GM18907 (cell line): Measurements from ENCODE around the gene WDR81.
"Not testable (repeated sequence)": the region's sequence is repeated elsewhere in the genome, so short reads cannot be mapped to it uniquely, and the experiment has no call there.

Experiments used
- ATAC-seq: cut with Tn5 transposase; IDR thresholded peaks from one replicate; pipeline ENCODE4 v1.9.1; 2021; ENCODE audit warnings: mild to moderate bottlenecking, moderate library complexity; ENCODE audit not compliant: unreplicated experiment

The WDR81 gene

DNA sequence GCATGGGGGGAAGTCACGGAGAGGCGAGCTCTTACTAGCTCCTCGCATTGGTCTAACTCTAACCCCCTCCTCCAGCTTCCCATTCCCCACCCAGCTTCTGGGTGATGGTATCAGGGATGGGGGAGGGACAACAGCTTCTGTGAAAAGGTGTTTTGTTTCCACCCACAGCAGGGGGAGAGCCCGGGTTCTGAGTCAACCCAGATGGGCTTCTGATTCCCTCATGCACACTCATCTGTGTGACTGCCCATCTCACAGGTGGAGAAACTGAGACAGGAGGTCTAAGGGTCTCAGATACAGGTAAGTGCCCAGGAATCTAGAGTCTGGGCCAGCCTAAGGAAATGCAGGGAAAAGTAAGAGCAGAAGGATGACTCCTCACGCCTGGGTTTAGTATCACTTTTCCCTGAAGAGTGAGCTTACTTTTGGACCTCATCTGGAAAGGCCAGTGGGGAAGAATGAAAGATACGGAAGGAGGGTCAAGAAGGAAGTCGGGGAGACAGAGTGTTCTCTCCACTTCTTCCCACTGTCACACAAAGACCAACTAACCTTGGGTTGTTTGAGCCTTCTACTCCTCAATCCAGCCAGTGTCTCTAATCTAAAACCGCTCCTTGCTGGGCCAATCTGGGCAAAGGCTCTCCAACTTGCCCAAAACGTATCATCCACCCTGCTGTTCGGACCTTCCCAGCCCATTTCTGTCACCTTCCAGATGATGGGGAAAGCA, 11.2 kb upstream of the WDR81 start:
- no peak for ATAC-seq

- ATAC-seq = no peak
These were observed 10.6 kb upstream of the WDR81 start for GRCh38 chr17:1713878-1714426.

GRCh38 chr17:1714427-1714979, 10.0 kb upstream of the WDR81 start:
- no peak for ATAC-seq

- ATAC-seq = no peak
These were observed 9.3 kb upstream of the WDR81 start for GRCh38 chr17:1714980-1715802.

DNA sequence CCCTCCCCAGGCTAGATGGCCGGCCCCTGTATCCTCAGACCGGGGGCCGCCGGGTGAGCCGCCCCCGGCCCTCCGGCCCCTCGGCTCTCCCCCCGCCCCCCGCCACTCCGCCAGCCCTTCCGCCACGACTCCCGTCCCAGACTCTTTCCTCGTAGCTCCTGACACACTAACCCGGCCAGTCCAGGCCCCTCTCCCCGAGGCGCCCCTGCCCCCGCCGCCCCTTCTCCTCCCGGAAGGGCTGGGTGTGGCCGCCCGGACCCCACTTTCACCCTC, 8.8 kb upstream of the WDR81 start:
- ATAC-seq = no peak

DNA sequence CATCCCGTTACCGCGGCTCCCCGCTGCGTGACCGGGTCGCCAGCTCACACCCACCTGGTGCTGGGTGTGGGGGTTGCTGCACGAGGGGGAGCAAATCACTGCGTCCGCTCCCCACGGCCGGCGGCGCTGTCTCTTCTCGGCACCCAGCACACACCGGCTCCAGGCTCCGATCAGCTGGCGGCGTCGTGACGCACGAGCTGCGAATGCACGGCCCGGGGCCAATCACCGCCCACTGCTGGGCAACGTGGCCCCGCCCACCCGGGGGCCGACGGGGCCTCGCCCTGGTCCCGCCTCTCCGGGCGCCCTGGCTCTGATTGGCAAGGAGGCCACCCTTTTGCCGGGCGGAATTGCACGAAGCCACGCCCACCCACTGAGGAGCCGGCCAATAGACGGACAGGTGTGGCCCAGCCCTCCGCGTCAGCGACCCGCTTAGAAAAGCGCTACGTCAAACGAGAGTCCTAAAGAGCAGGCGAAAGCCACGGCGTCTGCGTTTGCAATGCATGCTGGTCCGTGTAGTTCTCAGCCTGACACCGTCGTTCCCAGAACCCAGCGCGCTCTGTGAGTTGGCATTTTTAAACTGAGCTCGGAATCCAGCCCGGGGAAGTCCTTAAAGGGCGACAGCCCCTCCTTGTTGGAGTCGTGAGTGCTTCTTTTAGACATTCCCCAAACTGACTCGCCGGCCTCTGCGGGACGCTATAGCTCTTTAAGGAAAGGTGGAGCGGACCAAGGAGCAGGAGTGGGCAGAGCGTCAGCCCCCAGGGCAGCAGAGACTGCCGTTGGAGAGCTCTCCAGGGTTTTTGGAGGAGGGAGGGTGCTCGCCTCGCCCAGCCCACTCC, 8.2 kb upstream of the WDR81 start:
- ATAC-seq = peak; percentile 73

DNA sequence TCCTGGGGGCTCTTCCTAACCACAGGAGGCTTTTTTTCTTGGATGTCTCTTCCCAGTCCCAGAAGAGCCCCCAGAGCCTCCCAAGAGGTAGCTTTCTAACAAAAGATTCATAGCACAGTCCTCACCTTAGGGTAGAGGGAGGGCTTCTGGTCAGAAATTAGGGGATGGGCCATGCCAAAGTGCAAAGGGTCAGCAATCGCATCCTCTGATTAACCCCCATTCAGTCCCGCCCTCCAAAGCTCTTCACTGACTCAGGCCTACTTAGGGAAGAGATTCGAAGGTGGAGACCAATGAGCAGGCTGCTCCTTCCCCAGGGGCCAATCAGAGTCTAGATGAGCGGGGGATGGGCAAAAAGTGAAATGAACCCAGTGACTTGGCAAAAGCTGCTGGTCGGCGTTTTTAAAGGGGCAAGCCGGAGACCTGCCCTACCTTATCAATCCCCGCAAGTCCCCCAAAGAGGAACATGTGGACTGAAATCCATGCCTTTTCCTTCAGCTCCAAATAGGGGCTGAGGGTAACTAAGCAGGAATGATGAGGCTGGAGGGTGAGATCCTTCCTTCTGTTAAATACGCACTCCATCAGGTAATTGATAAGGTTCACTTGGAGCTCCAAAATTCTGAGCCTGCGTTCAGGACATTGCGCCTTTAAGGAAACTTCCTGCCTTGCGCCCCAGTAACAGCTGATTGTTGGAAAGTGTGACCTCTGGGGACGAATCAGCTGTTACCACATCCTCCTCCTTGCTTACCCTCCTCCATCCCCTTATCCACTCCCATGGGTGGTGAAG, 7.4 kb upstream of the WDR81 start:
- ATAC-seq = peak; percentile 57

DNA sequence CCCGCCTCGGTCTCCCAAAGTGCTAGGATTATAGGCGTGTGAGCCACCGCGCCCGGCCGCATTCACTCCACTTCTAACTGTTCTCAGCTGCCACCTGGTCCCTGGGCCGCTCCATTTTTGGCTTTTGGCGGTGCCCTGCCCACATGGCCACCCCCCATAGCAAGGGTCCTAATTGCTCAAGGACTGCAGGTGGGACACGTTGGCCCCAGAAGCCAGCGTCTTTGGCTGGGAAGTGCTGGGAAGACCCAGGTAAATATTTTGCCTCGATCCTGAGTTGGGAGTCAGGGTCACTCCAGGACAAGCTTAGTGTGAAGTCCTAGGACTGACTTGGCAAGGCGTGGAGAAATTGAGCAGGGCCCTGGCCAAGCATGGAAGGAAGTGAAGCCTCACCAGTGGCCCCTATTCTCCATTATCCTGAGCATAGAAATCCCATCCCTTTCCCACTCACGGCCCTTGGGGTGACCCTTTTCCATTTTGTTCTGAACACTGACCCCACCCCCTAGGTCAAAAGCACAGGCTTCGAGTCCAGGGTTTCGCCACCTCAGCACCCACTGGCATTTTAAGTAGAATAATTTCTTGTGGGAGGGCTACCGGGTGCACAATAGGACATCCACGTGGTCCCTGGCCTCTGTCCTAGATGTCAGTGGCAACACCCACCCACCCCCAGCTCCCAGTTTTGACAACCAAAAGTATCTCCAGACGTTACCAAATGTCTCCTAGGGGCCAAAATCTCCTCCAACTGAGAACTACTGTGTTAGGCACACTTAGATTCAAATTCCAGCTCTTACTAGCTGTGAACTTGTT, 5.9 kb upstream of the WDR81 start:
- ATAC-seq = no peak

GRCh38 chr17:1720856-1721386, 3.6 kb upstream of the WDR81 start:
- ATAC-seq = no peak

DNA sequence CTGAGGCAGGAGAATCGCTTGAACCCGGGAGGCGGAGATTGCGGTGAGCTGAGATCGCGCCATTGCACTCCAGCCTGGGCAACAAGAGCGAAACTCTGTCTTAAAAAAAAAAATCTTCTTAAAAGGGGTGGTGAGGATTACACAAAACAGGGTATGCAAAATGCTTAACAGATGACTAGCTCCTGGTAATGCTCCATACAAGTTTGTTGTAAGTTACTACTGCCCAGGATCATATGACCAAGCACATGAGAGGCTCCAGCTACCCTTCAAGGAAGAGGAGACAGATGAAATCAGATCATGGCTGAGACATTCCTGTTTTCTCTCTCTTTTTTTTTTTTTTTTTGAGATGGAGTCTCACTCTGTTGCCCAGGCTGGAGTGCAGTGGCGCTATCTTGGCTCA, 2.5 kb upstream of the WDR81 start:
- ATAC-seq = not testable (repeated sequence)

GRCh38 chr17:1724869-1725641, 551 bp downstream of the WDR81 start:
- ATAC-seq = peak; percentile 25

DNA sequence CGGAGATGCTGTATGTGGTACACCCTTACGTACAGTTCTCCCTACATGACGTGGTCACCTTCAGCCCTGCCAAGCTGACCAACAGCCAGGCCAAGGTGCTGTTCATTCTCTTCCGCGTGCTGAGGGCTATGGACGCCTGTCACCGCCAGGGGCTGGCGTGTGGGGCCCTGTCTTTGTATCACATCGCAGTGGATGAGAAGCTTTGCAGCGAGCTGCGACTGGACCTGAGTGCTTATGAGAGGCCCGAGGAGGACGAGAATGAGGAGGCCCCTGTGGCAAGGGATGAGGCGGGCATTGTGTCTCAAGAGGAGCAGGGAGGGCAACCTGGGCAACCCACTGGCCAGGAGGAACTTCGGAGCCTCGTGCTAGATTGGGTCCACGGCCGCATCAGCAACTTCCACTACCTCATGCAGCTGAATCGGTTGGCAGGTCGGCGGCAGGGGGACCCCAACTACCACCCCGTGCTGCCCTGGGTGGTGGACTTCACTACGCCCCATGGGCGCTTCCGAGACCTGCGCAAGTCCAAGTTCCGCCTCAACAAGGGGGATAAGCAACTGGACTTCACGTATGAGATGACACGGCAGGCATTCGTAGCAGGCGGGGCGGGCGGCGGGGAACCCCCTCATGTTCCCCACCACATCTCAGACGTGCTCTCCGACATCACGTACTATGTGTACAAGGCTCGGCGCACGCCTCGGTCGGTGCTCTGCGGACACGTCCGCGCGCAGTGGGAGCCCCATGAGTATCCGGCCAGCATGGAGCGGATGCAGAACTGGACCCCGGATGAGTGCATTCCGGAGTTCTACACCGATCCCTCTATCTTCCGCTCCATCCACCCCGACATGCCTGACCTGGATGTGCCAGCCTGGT, 1.4 kb downstream of the WDR81 start:
- ATAC-seq = no peak

DNA sequence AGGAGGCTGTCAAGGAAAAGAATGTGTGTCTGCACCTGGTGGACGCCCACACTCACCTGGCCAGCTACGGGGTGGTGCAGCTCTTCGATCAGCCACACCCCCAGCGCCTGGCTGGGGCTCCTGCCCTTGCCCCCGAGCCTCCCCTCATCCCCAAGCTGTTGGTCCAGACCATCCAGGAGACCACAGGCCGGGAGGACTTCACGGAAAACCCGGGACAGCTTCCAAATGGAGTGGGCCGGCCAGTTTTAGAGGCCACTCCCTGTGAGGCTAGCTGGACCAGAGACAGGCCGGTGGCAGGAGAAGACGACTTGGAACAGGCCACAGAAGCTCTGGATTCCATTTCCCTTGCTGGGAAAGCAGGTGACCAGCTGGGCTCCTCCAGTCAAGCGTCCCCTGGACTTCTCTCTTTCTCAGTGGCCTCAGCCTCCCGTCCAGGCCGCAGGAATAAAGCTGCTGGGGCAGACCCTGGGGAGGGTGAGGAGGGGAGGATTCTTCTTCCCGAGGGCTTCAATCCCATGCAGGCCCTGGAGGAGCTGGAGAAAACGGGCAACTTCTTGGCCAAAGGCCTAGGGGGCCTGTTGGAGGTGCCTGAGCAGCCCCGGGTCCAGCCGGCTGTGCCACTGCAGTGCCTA, 2.2 kb downstream of the WDR81 start:
- no peak for ATAC-seq

GRCh38 chr17:1727258-1727789, 2.8 kb downstream of the WDR81 start:
- ATAC-seq = no peak

DNA sequence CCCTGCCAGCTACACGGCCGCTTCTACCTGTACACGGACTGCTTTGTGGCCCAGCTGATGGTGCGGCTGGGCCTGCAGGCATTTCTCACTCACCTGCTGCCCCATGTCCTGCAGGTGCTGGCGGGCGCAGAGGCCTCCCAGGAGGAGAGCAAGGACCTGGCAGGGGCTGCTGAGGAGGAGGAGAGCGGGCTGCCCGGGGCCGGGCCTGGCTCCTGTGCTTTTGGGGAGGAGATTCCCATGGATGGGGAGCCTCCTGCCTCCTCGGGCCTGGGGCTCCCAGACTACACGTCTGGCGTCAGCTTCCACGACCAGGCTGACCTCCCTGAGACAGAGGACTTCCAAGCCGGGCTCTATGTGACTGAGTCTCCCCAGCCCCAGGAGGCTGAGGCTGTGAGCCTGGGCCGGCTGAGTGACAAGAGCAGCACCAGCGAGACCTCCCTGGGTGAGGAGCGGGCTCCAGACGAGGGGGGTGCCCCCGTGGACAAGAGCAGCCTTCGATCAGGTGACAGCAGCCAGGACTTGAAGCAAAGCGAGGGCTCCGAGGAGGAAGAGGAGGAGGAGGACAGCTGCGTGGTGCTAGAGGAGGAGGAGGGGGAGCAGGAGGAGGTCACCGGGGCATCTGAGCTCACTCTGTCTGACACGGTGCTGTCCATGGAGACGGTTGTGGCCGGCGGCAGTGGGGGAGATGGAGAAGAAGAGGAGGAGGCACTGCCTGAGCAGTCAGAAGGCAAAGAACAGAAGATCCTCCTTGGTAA, 3.5 kb downstream of the WDR81 start:
- no peak for ATAC-seq

DNA sequence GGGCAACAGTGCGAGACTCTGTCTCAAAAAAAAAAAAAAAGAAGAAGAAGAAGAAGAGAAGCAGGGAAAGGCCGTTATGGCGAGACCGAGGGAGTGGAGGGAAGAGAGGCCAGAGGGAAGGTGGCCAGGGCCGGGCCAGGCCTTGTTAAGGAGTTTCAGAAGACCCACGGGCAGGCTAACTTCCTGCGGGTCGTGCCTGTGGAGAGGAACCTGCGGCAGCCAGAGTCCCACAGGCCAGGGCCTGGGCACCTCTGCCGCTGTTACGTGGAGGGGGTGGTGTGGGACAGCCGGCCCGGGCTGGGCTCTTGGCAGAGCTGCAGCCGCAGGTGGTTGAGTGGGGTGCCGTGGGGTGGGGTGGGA, 5.4 kb downstream of the WDR81 start:
- no peak for ATAC-seq
